HEK293 (cell line): ENCODE results near the gene MMP11.

Experiments used
- CTCF ChIA-PET: fragments of 350-600 bp; formaldehyde crosslinking; extraction: SDS; loops from one replicate; lab custom pipeline; 2021; ENCODE audit warnings: antibody characterized with exemption; lab: Yijun Ruan, JAX
- POLR2A ChIA-PET: fragments of 300-600 bp; formaldehyde crosslinking; extraction: SDS; loops from one replicate; lab custom pipeline; 2020; ENCODE audit warnings: antibody characterized with exemption, inconsistent platforms; lab: Yijun Ruan, JAX
- H3K27ac ChIP-seq: fragments of 200-500 bp; sonication (Bioruptor generic); 2 replicates; pipeline ENCODE4 v1.5.1; 2014; ENCODE audit warnings: low read depth, low read length, control low read depth, inconsistent platforms; ENCODE audit errors: extremely low read depth
- H3K36me3 ChIP-seq, 2 experiments: fragments of 200-500 bp in 1 of 2; sonication (Bioruptor generic) in 1 of 2; 1 replicate in 1 of 2; 2 replicates in 1 of 2; pipeline ENCODE4 v1.5.1; 2014 to 2017; ENCODE audit warnings: inconsistent platforms in 2 of 2, low read length in 2 of 2; ENCODE audit not compliant: control insufficient read depth in 2 of 2, insufficient read depth in 1 of 2
- H3K4me1 ChIP-seq: fragments of 200-500 bp; sonication (Bioruptor generic); 2 replicates; pipeline ENCODE4 v1.5.1; 2014; ENCODE audit warnings: mild to moderate bottlenecking, low read length, inconsistent platforms; ENCODE audit not compliant: control insufficient read depth, insufficient read depth
- H3K4me3 ChIP-seq: 2 replicates; pipeline ENCODE4 v1.5.1; 2011; ENCODE audit warnings: low read depth, mild to moderate bottlenecking, control low read depth, low read length, moderate library complexity
- H3K9me3 ChIP-seq: fragments of 200-500 bp; sonication (Bioruptor generic); 2 replicates; pipeline ENCODE4 v1.5.1; 2014; ENCODE audit warnings: low read depth, low read length, inconsistent platforms; ENCODE audit not compliant: control insufficient read depth, insufficient read depth
- GLIS1 ChIP-seq: fragments of 450-650 bp; formaldehyde crosslinking; IDR thresholded peaks from 2 replicates; pipeline ENCODE4 v1.5.1; 2016; ENCODE audit warnings: missing biosample characterization, missing genetic modification characterization
- PRDM1 ChIP-seq: fragments of 450-650 bp; formaldehyde crosslinking; IDR thresholded peaks from 2 replicates; pipeline ENCODE4; 2016; ENCODE audit warnings: missing biosample characterization, missing genetic modification characterization
- SCRT2 ChIP-seq: fragments of 450-650 bp; formaldehyde crosslinking; IDR thresholded peaks from 2 replicates; pipeline ENCODE4 v1.5.1; 2016; ENCODE audit warnings: missing biosample characterization, missing genetic modification characterization
- TRIM28 ChIP-seq: IDR thresholded peaks from 2 replicates; pipeline ENCODE4 v1.6.1; 2011; ENCODE audit warnings: low read length, control low read depth, borderline replicate concordance
- ZFHX2 ChIP-seq: fragments of 450-650 bp; formaldehyde crosslinking; conservative IDR thresholded peaks from 2 replicates; pipeline ENCODE4 v1.5.1; 2016; ENCODE audit warnings: missing biosample characterization, missing genetic modification characterization
- ZNF114 ChIP-seq: fragments of 450-650 bp; formaldehyde crosslinking; IDR thresholded peaks from 2 replicates; pipeline ENCODE4 v1.5.0; 2017; ENCODE audit warnings: missing biosample characterization, missing genetic modification characterization
- ZNF596 ChIP-seq: fragments of 450-650 bp; IDR thresholded peaks from 2 replicates; pipeline ENCODE4 v1.5.0; 2018; ENCODE audit warnings: missing biosample characterization, mild to moderate bottlenecking, missing genetic modification characterization, moderate library complexity
- ZNF707 ChIP-seq: fragments of 450-650 bp; formaldehyde crosslinking; IDR thresholded peaks from 2 replicates; pipeline ENCODE4 v1.5.1; 2016; ENCODE audit warnings: missing biosample characterization, missing genetic modification characterization
- ZNF768 ChIP-seq: fragments of 450-650 bp; formaldehyde crosslinking; IDR thresholded peaks from 2 replicates; pipeline ENCODE4 v1.5.1; 2018; ENCODE audit warnings: missing biosample characterization, mild to moderate bottlenecking, missing genetic modification characterization
- TF ChIP-seq, protein P1 (sequence below): fragments of 450-650 bp; formaldehyde crosslinking; IDR thresholded peaks from 2 replicates; pipeline ENCODE4 v1.5.1; 2016; ENCODE audit warnings: missing biosample characterization, missing genetic modification characterization

Gene MMP11

DNA sequence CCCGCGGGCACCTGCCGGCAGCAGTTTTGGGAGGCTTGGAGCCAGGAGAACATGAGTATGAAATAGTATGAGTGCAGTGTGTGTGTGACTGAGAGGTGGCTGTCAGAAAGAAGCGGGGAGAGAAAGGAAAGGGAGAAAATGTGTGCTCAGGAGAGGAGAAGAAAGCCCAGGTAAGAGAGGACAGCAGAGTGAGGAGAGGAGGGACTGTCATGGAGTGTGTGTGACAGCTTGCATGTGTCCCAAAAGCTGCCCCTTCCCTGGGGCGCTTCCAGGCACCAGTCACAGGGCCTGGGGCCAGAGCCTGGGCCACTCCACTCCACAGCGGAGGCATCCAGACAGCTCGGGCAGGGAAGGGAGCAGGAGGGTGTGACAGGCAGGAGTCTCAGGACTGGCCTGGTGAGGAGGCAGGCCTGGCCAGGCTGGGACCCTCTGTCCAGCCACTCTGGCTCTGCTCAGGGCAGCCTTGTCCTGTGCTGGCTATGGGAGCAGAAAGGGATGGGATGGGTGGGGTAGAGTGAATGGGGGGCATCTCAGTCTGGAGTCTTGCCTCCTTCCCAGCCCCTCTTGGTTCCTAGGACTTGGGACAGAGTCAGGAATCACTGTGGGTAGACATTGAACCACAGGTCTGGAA, 949 bp downstream of the MMP11 start:
- H3K4me3 ChIP-seq, result no peak overlapping the region
- H3K9me3 ChIP-seq, result no peaks in the 10 kb centered on the region
- H3K36me3 ChIP-seq, result no peaks in the 10 kb centered on the region
- CTCF ChIA-PET, result interaction anchor here (0.5 to 1.8 kb wide), 2 partner anchors 70 to 76 kb away, joined by 3 to 9 read pairs; no protein-coding TSS in a partner anchor
- POLR2A ChIA-PET, result interaction anchor here (1.3 to 2.4 kb wide), 2 partner anchors 12 to 84 kb away, joined by 5 to 11 read pairs; partner anchors contain the start of gene SLC2A11
- peaks cover 3% of the 10 kb centered on the region for H3K4me1 ChIP-seq
- no peak overlapping the region for H3K27ac ChIP-seq
- TF ChIP-seq PRDM1 (tag by site-specific recombination), result 0 out of 2 replicates have a peak, but pooled peaks have one; percentile 39
- no peak for TF ChIP-seq ZNF596 (tag by site-specific recombination)
- TF ChIP-seq, protein P1, sequence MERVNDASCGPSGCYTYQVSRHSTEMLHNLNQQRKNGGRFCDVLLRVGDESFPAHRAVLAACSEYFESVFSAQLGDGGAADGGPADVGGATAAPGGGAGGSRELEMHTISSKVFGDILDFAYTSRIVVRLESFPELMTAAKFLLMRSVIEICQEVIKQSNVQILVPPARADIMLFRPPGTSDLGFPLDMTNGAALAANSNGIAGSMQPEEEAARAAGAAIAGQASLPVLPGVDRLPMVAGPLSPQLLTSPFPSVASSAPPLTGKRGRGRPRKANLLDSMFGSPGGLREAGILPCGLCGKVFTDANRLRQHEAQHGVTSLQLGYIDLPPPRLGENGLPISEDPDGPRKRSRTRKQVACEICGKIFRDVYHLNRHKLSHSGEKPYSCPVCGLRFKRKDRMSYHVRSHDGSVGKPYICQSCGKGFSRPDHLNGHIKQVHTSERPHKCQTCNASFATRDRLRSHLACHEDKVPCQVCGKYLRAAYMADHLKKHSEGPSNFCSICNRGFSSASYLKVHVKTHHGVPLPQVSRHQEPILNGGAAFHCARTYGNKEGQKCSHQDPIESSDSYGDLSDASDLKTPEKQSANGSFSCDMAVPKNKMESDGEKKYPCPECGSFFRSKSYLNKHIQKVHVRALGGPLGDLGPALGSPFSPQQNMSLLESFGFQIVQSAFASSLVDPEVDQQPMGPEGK, result 0 out of 2 replicates have a peak, but pooled peaks have one; percentile 3

DNA sequence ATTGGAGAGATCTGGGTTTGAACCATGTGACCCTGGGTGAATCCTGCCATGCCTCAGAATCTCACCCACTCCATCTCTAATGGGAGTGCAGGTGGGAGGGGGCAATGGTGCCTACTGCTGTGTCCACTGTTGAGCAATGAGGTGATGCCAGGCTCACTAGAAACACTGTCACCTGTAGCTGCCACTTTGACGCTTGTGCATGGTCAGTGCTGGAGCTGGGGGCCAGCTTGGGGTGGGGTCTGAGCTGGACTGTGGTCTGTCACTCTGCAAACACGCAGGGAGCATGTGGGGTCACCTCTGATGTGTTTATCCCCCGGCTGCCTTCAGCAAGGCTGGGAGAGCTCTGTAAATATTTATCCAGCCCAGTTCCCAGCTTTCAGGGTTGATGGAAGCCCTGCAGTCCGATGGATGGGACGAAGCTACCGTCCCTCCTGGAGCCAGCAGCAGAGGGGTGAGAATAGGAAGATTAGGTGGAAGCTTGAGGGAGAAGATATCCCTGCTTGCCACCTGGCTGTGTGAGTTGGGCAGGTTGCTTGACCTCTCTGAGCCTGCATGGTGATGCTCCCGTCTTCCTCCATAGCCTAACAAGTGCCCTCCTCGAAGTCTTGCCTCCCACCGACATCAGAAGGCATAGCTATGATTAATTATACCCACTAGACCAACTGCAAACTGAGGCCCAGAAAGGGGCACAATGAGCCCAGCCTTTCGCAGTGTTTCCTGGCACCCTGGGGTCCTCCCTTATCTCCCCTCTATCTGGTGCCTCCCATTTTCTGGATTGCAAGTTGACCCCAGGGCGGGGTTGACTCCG, 1.7 kb downstream of the MMP11 start:
- POLR2A ChIA-PET, result interaction anchor here (0.5 to 2.4 kb wide), 8 partner anchors 11 to 515 kb away, joined by 3 to 11 read pairs (median 4); partner anchors contain the start of genes SLC2A11, SMARCB1 and ZNF70
- Histone ChIP-seq H3K9me3 (no peaks in the 10 kb centered on the region), H3K4me3 (no peak overlapping the region), H3K4me1 (peaks cover 3% of the 10 kb centered on the region), H3K36me3 (no peaks in the 10 kb centered on the region), H3K27ac (no peak overlapping the region)
- TF ChIP-seq ZNF707 (tag by site-specific recombination) (no peak), ZNF768 (tag by site-specific recombination) (peak; percentile 65; the same call in 1 of the 2 replicates), GLIS1 (tag by site-specific recombination) (0 out of 2 replicates have a peak, but pooled peaks have one; percentile 12), ZFHX2 (peak; percentile 13; the same call in 1 of the 2 replicates), SCRT2 (tag by site-specific recombination) (0 out of 2 replicates have a peak, but pooled peaks have one; percentile 50), TRIM28 (no peak)
- CTCF ChIA-PET, result interaction anchor here (0.5 to 1.8 kb wide), 5 partner anchors 18 to 122 kb away, joined by 3 to 9 read pairs (median 4); partner anchors contain the start of gene MIF

DNA sequence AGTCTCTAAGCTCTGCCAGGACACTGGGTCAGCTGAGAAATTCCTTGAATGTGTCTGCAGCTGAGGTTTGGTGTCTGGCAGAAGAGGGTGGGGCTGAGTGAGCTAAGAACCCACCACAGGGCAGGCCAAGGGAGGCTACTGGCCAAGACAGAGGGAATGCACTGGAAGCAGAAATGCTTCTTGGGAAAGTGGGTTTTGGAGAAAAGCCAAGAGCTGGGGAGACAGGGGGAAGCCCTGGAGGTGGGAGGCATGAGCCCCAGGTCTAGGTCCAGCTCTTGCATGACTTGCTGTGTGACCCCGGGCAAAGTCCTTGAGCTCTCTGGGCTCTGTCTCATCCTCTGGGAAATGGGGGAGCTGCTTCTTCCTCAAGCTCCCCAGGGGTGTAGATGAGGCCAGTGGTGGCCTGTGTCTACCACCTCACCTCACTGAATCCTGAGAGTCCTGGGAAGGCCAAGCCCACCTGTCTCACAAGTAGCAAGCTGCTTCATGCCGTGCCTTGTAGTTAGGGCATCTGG, 2.3 kb downstream of the MMP11 start:
- Histone ChIP-seq H3K4me1 (peaks cover 3% of the 10 kb centered on the region), H3K27ac (no peak overlapping the region), H3K4me3 (no peak overlapping the region), H3K36me3 (no peaks in the 10 kb centered on the region), H3K9me3 (no peaks in the 10 kb centered on the region)
- no peak for TF ChIP-seq ZNF114 (tag by site-specific recombination)
- TF ChIP-seq, protein P1, result 0 out of 2 replicates have a peak, but pooled peaks have one; percentile 18
- TF ChIP-seq ZNF768 (tag by site-specific recombination), result peak; percentile 84; the same call in 1 of the 2 replicates
- POLR2A ChIA-PET, result interaction anchor here (0.5 to 2.4 kb wide), 9 partner anchors 11 to 1225 kb away, joined by 3 to 11 read pairs (median 4); partner anchors contain the start of genes SLC2A11, SMARCB1 and ZNF70
- CTCF ChIA-PET, result interaction anchor here (0.7 to 1.8 kb wide), 6 partner anchors 8 to 121 kb away, joined by 3 to 9 read pairs (median 4); partner anchors contain the start of gene MIF
